K562 (cell line): Measurements from ENCODE around the gene PPP4R4.

Experiments used
- L3MBTL2 ChIP-seq: fragments of 450-650 bp; IDR thresholded peaks from 2 replicates; pipeline ENCODE4 v1.6.1; 2016; ENCODE audit warnings: mild to moderate bottlenecking, moderate library complexity
- NFYB ChIP-seq: IDR thresholded peaks from 2 replicates; pipeline ENCODE4 v1.6.1; 2011; ENCODE audit warnings: mild to moderate bottlenecking, moderate library complexity; ENCODE audit not compliant: insufficient read length; ENCODE audit errors: extremely low read depth
- POLR2A ChIP-seq: fragments of 450-650 bp; conservative IDR thresholded peaks from 2 replicates; pipeline ENCODE4 v1.6.1; 2016
- TBP ChIP-seq: optimal IDR thresholded peaks from 2 replicates; pipeline ENCODE3; 2011; ENCODE audit warnings: low read depth, low read length, improper control_type of control experiment

- TF ChIP-seq TBP (no peak), NFYB (no peak), L3MBTL2 (no peak), POLR2A (no peak)
Measured at GRCh38 chr14:94320243-94320642, 146.1 kb downstream of the PPP4R4 start.
